HCT116 (cell line): ENCODE measurements around the gene FLVCR2. TPM values are rescaled to one million over a fixed set of nuclear protein-coding genes. Genes with fewer than 3 reads are reported as not detected.

ENCODE experiments used
- ATAC-seq: fragments of 200-7000 bp; cut with Tn5 transposase; 2 replicates; pipeline ENCODE4 v1.9.1; 2020; ENCODE audit warnings: mild to moderate bottlenecking, moderate library complexity
- BruUV-seq: library from RNA; stranded (reverse); fragments of 400-500 nt; replicated peaks from 2 replicates; lab custom pipeline; 2021; lab: Mats Ljungman, UMichigan
- CTCF ChIA-PET: fragments of 300-600 bp; sonication (Branson Sonifier 250); formaldehyde crosslinking; loops from one replicate; lab custom pipeline; 2021; ENCODE audit warnings: antibody characterized with exemption; lab: Charles Lee
- POLR2A ChIA-PET: fragments of 300-600, 350-600 bp; sonication (Branson Sonifier 250); formaldehyde crosslinking; loops from one replicate; lab custom pipeline; 2021; ENCODE audit warnings: antibody characterized with exemption; lab: Charles Lee
- RAD21 ChIA-PET, 2 experiments: fragments of 300-600 bp; sonication (Branson Sonifier 250); formaldehyde crosslinking; loops; one replicate each; lab custom pipeline; 2023; ENCODE audit warnings: low total read pairs in 2 of 2; ENCODE audit not compliant: uncharacterized antibody in 2 of 2, unreplicated experiment in 2 of 2, low non-redundant PET in 1 of 2; lab: Charles Lee
- DNase-seq: peaks from one replicate; pipeline ENCODE4 v3.0.0-alpha.2; 2010; ENCODE audit warnings: low read depth, low spot score
- H2AFZ ChIP-seq: fragments of 200-600 bp; shearing (Covaris generic), sonication (generic); 2 replicates; pipeline ENCODE4 v1.6.1; 2017; ENCODE audit warnings: low read depth, mixed run types, mixed read lengths, antibody characterized with exemption, low read length; ENCODE audit not compliant: poor library complexity, severe bottlenecking
- H3K27ac ChIP-seq: 2 replicates; pipeline ENCODE4 v1.5.1; 2012; ENCODE audit warnings: low read depth, low read length
- H3K27me3 ChIP-seq: fragments of 200-600 bp; sonication (generic); 2 replicates; pipeline ENCODE4 v1.6.1; 2016; ENCODE audit warnings: mixed run types, low read length, mixed read lengths; ENCODE audit not compliant: insufficient read depth
- H3K36me3 ChIP-seq, 2 experiments: fragments of 200-500 bp in 1 of 2; fragments of 200-600 bp in 1 of 2; sonication (Bioruptor generic) in 1 of 2; sonication (generic) in 1 of 2; 2 replicates each; pipeline versions ENCODE4 v1.5.1 to v1.6.1; 2014 to 2016; ENCODE audit warnings: low read length in 2 of 2, inconsistent platforms in 1 of 2, mixed read lengths in 1 of 2, mixed run types in 1 of 2; ENCODE audit not compliant: insufficient read depth in 2 of 2, control insufficient read depth in 1 of 2
- H3K4me1 ChIP-seq, 2 experiments: fragments of 200-600 bp in 1 of 2; sonication (generic) in 1 of 2; 2 replicates each; pipeline versions ENCODE4 v1.5.1 to v1.6.1; 2012 to 2017; ENCODE audit warnings: low read length in 2 of 2, inconsistent platforms in 1 of 2, mild to moderate bottlenecking in 1 of 2, mixed read lengths in 1 of 2, mixed run types in 1 of 2, moderate library complexity in 1 of 2; ENCODE audit not compliant: insufficient read depth in 2 of 2, control insufficient read depth in 1 of 2
- H3K4me2 ChIP-seq: fragments of 200-600 bp; sonication (generic); 2 replicates; pipeline ENCODE4 v1.6.1; 2017; ENCODE audit warnings: mixed run types, low read length, mixed read lengths
- H3K4me3 ChIP-seq, 2 experiments: fragments of 200-600 bp in 1 of 2; sonication (generic) in 1 of 2; replicated peaks in 1 of 2; 2 replicates each; pipeline ENCODE4 v1.5.1; 2011 to 2016; ENCODE audit warnings: low read length in 2 of 2, control low read depth in 1 of 2, low read depth in 1 of 2, mild to moderate bottlenecking in 1 of 2, mixed read lengths in 1 of 2, mixed run types in 1 of 2
- H3K79me2 ChIP-seq: fragments of 200-600 bp; sonication (generic); 2 replicates; pipeline ENCODE4 v1.6.1; 2017; ENCODE audit warnings: mild to moderate bottlenecking, mixed run types, low read length, moderate library complexity, mixed read lengths; ENCODE audit not compliant: insufficient read depth
- H3K9ac ChIP-seq: fragments of 200-600 bp; sonication (generic); 2 replicates; pipeline ENCODE4 v1.6.1; 2016; ENCODE audit warnings: low read length, mixed read lengths
- H3K9me2 ChIP-seq: fragments of 200-600 bp; sonication (generic), shearing (Covaris generic); 2 replicates; pipeline ENCODE4 v1.6.1; 2017; ENCODE audit warnings: mixed run types, mild to moderate bottlenecking, moderate library complexity; ENCODE audit not compliant: insufficient read depth
- H3K9me3 ChIP-seq, 2 experiments: fragments of 200-500 bp in 1 of 2; fragments of 200-600 bp in 1 of 2; sonication (Bioruptor generic) in 1 of 2; sonication (generic) in 1 of 2; 2 replicates each; pipeline ENCODE4 v1.6.1; 2014 to 2017; ENCODE audit warnings: low read length in 2 of 2, mixed read lengths in 2 of 2, inconsistent platforms in 1 of 2, low read depth in 1 of 2, mild to moderate bottlenecking in 1 of 2, mixed run types in 1 of 2, moderate library complexity in 1 of 2; ENCODE audit not compliant: control insufficient read depth in 1 of 2, insufficient read depth in 1 of 2
- H4K20me1 ChIP-seq: fragments of 200-600 bp; sonication (generic), shearing (Covaris generic); 2 replicates; pipeline ENCODE4 v1.6.1; 2017; ENCODE audit warnings: mixed run types, mild to moderate bottlenecking, moderate library complexity; ENCODE audit not compliant: insufficient read depth
- ATF3 ChIP-seq: IDR thresholded peaks from 2 replicates; pipeline ENCODE4 v1.6.1; 2012
- CBX3 ChIP-seq: IDR thresholded peaks from 2 replicates; pipeline ENCODE4 v1.6.1; 2012; ENCODE audit warnings: low read depth
- CEBPB ChIP-seq: IDR thresholded peaks from 2 replicates; pipeline ENCODE4 v1.6.1; 2012; ENCODE audit warnings: low read depth
- ELF1 ChIP-seq: IDR thresholded peaks from 2 replicates; pipeline ENCODE4 v1.6.1; 2012; ENCODE audit warnings: low read depth, borderline replicate concordance
- EZH2 ChIP-seq: fragments of 200-600 bp; sonication (generic); IDR thresholded peaks from 2 replicates; pipeline ENCODE4 v1.6.1; 2017; ENCODE audit warnings: antibody characterized with exemption, mixed run types
- FOSL1 ChIP-seq: IDR thresholded peaks from 2 replicates; pipeline ENCODE4 v1.6.1; 2012; ENCODE audit warnings: low read depth
- JUND ChIP-seq: IDR thresholded peaks from 2 replicates; pipeline ENCODE4 v1.6.1; 2012
- POLR2A ChIP-seq: IDR thresholded peaks from 2 replicates; pipeline ENCODE4 v1.7.0; 2011; ENCODE audit warnings: borderline replicate concordance; ENCODE audit not compliant: insufficient read depth, insufficient read length; ENCODE audit errors: extremely low read depth
- POLR2AphosphoS5 ChIP-seq: IDR thresholded peaks from 2 replicates; pipeline ENCODE4 v1.6.1; 2011; ENCODE audit warnings: mild to moderate bottlenecking, low read depth, low read length, moderate library complexity
- RAD21 ChIP-seq: IDR thresholded peaks from 2 replicates; pipeline ENCODE4 v1.6.1; 2012; ENCODE audit warnings: low read depth, mild to moderate bottlenecking
- SRF ChIP-seq: IDR thresholded peaks from 2 replicates; pipeline ENCODE4 v1.6.1; 2012; ENCODE audit warnings: low read depth
- TCF7L2 ChIP-seq: IDR thresholded peaks from 2 replicates; pipeline ENCODE4 v1.7.0; 2011; ENCODE audit warnings: borderline replicate concordance, inconsistent platforms; ENCODE audit not compliant: insufficient read depth, insufficient read length; ENCODE audit errors: extremely low read depth
- YY1 ChIP-seq: IDR thresholded peaks from 2 replicates; pipeline ENCODE4 v1.6.1; 2011; ENCODE audit warnings: low read length, low read depth, moderate library complexity, mild to moderate bottlenecking; ENCODE audit not compliant: insufficient replicate concordance; ENCODE audit errors: extremely low read depth
- ZFX ChIP-seq: fragments of 450-650 bp; IDR thresholded peaks from 2 replicates; pipeline ENCODE4 v1.6.1; 2017
- ZNF274 ChIP-seq: fragments of 200-500 bp; sonication (Bioruptor generic); IDR thresholded peaks from 2 replicates; pipeline ENCODE4 v1.6.1; 2014; ENCODE audit warnings: mild to moderate bottlenecking, low read depth, low read length, inconsistent platforms
- intact Hi-C: fragments of 100-400 bp; cut with micrococcal nuclease; formaldehyde crosslinking; loops from 2 replicates; pipeline ENCODE4 v1.10.0; 2022
- total RNA-seq: library from RNA; stranded (reverse); gene quantifications from one replicate; pipeline ENCODE4 v1.2.1, GENCODE V29; 2021; ENCODE audit not compliant: unreplicated experiment
- TF ChIP-seq, protein P1 (sequence below): IDR thresholded peaks from 2 replicates; pipeline ENCODE4 v1.6.1; 2012; ENCODE audit warnings: low read depth

FLVCR2 gene
- total RNA-seq, 1 experiment from 2014 or later, result 0.84 TPM

DNA sequence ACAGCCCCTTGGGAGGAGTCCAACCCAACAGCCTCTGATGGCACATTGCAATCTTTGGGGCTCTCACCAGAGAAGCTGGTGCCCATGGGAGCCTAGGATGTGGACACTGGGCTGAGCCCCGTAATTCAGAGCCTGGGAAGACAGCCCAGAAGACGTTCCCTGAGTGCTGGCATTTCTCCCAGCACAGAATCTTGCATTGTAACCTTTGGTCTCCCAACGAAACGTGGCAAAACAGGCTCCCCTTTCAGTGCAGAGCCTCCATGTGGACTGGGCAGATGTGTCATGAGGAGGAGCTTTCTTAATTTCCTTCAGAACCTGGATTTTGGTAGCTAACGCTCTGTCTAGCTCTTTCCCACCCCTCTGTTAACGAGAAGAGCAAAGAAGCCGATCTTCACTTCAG, 29.9 kb upstream of the FLVCR2 start (continued):
- TF ChIP-seq, protein P1, sequence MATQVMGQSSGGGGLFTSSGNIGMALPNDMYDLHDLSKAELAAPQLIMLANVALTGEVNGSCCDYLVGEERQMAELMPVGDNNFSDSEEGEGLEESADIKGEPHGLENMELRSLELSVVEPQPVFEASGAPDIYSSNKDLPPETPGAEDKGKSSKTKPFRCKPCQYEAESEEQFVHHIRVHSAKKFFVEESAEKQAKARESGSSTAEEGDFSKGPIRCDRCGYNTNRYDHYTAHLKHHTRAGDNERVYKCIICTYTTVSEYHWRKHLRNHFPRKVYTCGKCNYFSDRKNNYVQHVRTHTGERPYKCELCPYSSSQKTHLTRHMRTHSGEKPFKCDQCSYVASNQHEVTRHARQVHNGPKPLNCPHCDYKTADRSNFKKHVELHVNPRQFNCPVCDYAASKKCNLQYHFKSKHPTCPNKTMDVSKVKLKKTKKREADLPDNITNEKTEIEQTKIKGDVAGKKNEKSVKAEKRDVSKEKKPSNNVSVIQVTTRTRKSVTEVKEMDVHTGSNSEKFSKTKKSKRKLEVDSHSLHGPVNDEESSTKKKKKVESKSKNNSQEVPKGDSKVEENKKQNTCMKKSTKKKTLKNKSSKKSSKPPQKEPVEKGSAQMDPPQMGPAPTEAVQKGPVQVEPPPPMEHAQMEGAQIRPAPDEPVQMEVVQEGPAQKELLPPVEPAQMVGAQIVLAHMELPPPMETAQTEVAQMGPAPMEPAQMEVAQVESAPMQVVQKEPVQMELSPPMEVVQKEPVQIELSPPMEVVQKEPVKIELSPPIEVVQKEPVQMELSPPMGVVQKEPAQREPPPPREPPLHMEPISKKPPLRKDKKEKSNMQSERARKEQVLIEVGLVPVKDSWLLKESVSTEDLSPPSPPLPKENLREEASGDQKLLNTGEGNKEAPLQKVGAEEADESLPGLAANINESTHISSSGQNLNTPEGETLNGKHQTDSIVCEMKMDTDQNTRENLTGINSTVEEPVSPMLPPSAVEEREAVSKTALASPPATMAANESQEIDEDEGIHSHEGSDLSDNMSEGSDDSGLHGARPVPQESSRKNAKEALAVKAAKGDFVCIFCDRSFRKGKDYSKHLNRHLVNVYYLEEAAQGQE, result no peak
- TF ChIP-seq RAD21 (no peak), CBX3 (no peak), ZNF274 (no peak), EZH2 (no peak), ELF1 (no peak), JUND (no peak), ZFX (no peak), TCF7L2 (no peak), YY1 (no peak)

DNA sequence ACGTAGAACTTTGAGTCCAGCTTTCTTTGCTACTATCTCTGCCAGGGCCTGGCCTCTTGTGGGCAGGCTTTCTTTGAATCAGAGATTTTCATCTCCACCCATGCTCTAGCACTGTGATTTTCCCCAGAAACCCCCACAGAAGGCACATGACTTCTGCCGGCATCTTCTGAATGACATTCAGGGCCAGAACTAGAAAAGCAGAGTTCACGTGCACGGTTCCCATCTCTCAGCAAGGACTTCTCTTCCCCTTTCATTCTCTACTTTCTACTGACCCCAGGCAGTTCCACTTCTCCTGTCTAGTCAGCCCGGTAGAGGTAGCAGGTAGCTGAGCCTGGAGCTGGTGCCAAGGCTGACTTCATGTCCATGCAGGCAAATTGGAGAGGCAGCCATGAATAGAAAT, 29.3 kb upstream of the FLVCR2 start:
- ChIA-PET POLR2A (interaction anchor here (0.9 kb wide), 1 partner anchor 12 kb away, joined by 3 read pairs; no protein-coding TSS in a partner anchor), RAD21 (no interaction called here), CTCF (interaction anchor here (1.9 kb wide), 1 partner anchor 12 kb away, joined by 6 read pairs; no protein-coding TSS in a partner anchor)
- intact Hi-C loops, result no loop called here
- BruUV-seq, result no TSS peak
- H3K9me2 ChIP-seq, result no peaks in the 10 kb centered on the region
- ATAC-seq, result no peak
- H3K4me2 ChIP-seq, result no peak overlapping the region
- no peak overlapping the region for H2AFZ ChIP-seq
- H3K79me2 ChIP-seq, result no peaks in the 10 kb centered on the region
- DNase-seq, result no peak
- no peaks in the 10 kb centered on the region for H4K20me1 ChIP-seq
- H3K27me3 ChIP-seq, result no peaks in the 10 kb centered on the region
- TF ChIP-seq SRF (no peak), POLR2A (no peak), FOSL1 (no peak), POLR2AphosphoS5 (no peak), TCF7L2 (no peak), ATF3 (no peak), CBX3 (no peak), CEBPB (no peak), JUND (no peak), ZFX (no peak), ELF1 (no peak)
- TF ChIP-seq, protein P1, result no peak
- no peak overlapping the region for H3K27ac ChIP-seq
- H3K4me1 ChIP-seq, result peaks cover 2% of the 10 kb centered on the region in 2 experiments; a peak in 1 of 4 replicates
- no peaks in the 10 kb centered on the region for H3K36me3 ChIP-seq
- H3K4me3 ChIP-seq, result no peak overlapping the region
- no peaks in the 10 kb centered on the region for H3K9me3 ChIP-seq
- H3K9ac ChIP-seq, result no peak overlapping the region
